ENCODE results near the gene DAP.

DNA sequence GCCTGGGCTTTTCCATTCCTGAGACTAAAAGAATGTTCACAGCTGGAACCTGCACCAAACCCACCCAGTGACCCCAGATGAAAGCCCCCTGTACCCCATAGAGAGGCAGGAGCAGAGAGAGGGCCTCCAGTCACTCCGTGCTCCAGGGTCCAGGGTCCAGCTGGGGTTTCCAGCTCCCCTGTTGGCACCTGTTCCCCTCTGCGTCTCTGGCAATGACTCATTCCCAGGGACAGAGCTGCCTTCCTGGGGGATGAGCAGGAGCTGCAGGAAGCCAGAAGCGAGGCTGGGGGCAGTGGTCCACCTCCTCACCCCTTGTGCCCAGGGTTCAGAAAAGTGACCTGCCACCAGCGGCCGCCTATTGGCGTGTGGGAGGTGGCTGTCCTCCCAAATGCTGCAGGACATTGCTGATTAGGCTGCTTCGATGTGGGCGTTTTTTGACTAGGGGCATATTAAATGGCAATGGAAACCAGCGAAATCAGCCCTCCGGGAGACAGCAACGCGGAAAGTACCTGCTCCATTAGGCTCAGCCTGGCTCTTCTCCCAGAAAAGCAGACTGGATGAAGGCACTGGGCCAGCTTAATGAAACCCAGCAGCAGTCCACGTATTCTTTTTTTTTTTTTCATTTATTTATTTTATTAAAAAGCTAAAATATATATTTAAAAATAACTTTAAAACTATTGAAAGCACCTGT is 97.4 kb downstream of the DAP start:
- TF ChIP-seq, protein P1, sequence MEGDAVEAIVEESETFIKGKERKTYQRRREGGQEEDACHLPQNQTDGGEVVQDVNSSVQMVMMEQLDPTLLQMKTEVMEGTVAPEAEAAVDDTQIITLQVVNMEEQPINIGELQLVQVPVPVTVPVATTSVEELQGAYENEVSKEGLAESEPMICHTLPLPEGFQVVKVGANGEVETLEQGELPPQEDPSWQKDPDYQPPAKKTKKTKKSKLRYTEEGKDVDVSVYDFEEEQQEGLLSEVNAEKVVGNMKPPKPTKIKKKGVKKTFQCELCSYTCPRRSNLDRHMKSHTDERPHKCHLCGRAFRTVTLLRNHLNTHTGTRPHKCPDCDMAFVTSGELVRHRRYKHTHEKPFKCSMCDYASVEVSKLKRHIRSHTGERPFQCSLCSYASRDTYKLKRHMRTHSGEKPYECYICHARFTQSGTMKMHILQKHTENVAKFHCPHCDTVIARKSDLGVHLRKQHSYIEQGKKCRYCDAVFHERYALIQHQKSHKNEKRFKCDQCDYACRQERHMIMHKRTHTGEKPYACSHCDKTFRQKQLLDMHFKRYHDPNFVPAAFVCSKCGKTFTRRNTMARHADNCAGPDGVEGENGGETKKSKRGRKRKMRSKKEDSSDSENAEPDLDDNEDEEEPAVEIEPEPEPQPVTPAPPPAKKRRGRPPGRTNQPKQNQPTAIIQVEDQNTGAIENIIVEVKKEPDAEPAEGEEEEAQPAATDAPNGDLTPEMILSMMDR (IDR thresholded peaks at IDR 0.05), result no peak
- TF ChIP-seq POLR2A (IDR thresholded peaks at IDR 0.05), result no peak

Measured in thyroid gland (tissue), 4 donors.